Mesothelial cell of epicardium (in vitro differentiated cells): ENCODE results near the gene ADO. TPM values are rescaled to one million over a fixed set of nuclear protein-coding genes. Genes with fewer than 3 reads are reported as not detected.

Experiments used
- DNase-seq, 2 experiments: peaks; one replicate each; pipeline ENCODE4 v3.0.0; 2021; ENCODE audit warnings: low spot score in 2 of 2; ENCODE audit not compliant: unreplicated experiment in 2 of 2
- H3K27ac Mint-ChIP-seq: 2 replicates; pipeline ENCODE4 v1.8.0; 2021; ENCODE audit warnings: mixed read lengths
- H3K27me3 Mint-ChIP-seq: 2 replicates; pipeline ENCODE4 v1.8.0; 2021; ENCODE audit warnings: low read depth, mixed read lengths
- H3K36me3 Mint-ChIP-seq: 2 replicates; pipeline ENCODE4 v1.8.0; 2021; ENCODE audit warnings: mixed read lengths
- H3K4me1 Mint-ChIP-seq: 2 replicates; pipeline ENCODE4 v1.8.0; 2021; ENCODE audit warnings: mixed read lengths
- H3K4me3 Mint-ChIP-seq: 2 replicates; pipeline ENCODE4 v1.8.0; 2021; ENCODE audit warnings: mild to moderate bottlenecking, moderate library complexity, mixed read lengths
- H3K9me3 Mint-ChIP-seq: 2 replicates; pipeline ENCODE4 v1.8.0; 2021; ENCODE audit warnings: mixed read lengths
- CTCF ChIP-seq: fragments of 200-600 bp; sonication (generic); IDR thresholded peaks from one replicate; pipeline ENCODE4 v1.5.0; 2021; ENCODE audit warnings: antibody characterized with exemption; ENCODE audit not compliant: unreplicated experiment
- total RNA-seq: library from RNA; stranded (reverse); gene quantifications from 3 replicates; pipeline ENCODE4 v1.2.1, GENCODE V29; 2021

The ADO gene
- total RNA-seq, 1 donor from 2014 or later, result 20.1 TPM

GRCh38 chr10:62817766-62818425 lies 13.4 kb downstream of the ADO start:
- H3K4me3 Mint-ChIP-seq, result peak overlapping the region; percentile 85
- H3K27me3 Mint-ChIP-seq, result peaks cover 93% of the 10 kb centered on the region

GRCh38 chr10:62818426-62819011 lies 14.0 kb downstream of the ADO start:
- H3K27me3 Mint-ChIP-seq, result peaks cover 90% of the 10 kb centered on the region
- DNase-seq, result peak in 1 of 2 experiments; percentile 42
- no peaks in the 10 kb centered on the region for H3K9me3 Mint-ChIP-seq

More at GRCh38 chr10:62817766-62818425, 13.4 kb downstream of the ADO start:
- TF ChIP-seq CTCF, result peak; percentile 73
- peak; percentile 40 to 71 for DNase-seq
- Mint-ChIP-seq H3K9me3 (no peaks in the 10 kb centered on the region), H3K27ac (peak overlapping the region; percentile 95), H3K36me3 (no peaks in the 10 kb centered on the region), H3K4me1 (peaks cover 33% of the 10 kb centered on the region)

GRCh38 chr10:62819141-62819920 lies 14.8 kb downstream of the ADO start:
- TF ChIP-seq CTCF, result no peak
- Mint-ChIP-seq H3K27ac (no peak overlapping the region), H3K4me3 (no peak overlapping the region), H3K36me3 (no peaks in the 10 kb centered on the region), H3K9me3 (no peaks in the 10 kb centered on the region), H3K27me3 (peaks cover 90% of the 10 kb centered on the region), H3K4me1 (peaks cover 33% of the 10 kb centered on the region)
- no peak for DNase-seq

More at GRCh38 chr10:62818426-62819011, 14.0 kb downstream of the ADO start:
- Mint-ChIP-seq H3K4me3 (peak overlapping the region; percentile 85), H3K27ac (no peak overlapping the region), H3K4me1 (peaks cover 33% of the 10 kb centered on the region), H3K36me3 (no peaks in the 10 kb centered on the region)
- TF ChIP-seq CTCF, result no peak

- no peak for TF ChIP-seq CTCF
- H3K27ac Mint-ChIP-seq, result no peak overlapping the region
- H3K4me1 Mint-ChIP-seq, result peaks cover 27% of the 10 kb centered on the region
- H3K4me3 Mint-ChIP-seq, result no peak overlapping the region
- no peaks in the 10 kb centered on the region for H3K36me3 Mint-ChIP-seq
- H3K9me3 Mint-ChIP-seq, result no peaks in the 10 kb centered on the region
- DNase-seq, result no peak
- peaks cover 87% of the 10 kb centered on the region for H3K27me3 Mint-ChIP-seq
These were observed 16.1 kb downstream of the ADO start for GRCh38 chr10:62820586-62820985.

- no peaks in the 10 kb centered on the region for H3K9me3 Mint-ChIP-seq
These were observed 21.8 kb downstream of the ADO start for GRCh38 chr10:62826273-62826672.

More at GRCh38 chr10:62826273-62826672, 21.8 kb downstream of the ADO start:
- no peak overlapping the region for H3K4me3 Mint-ChIP-seq
- H3K27ac Mint-ChIP-seq, result no peak overlapping the region
- TF ChIP-seq CTCF, result no peak
- DNase-seq, result no peak
- H3K36me3 Mint-ChIP-seq, result no peaks in the 10 kb centered on the region
- peaks cover 57% of the 10 kb centered on the region for H3K27me3 Mint-ChIP-seq
- H3K4me1 Mint-ChIP-seq, result no peaks in the 10 kb centered on the region
